DOHH2 (cell line): Measurements from ENCODE around the gene SSMEM1.
A peak's percentile ranks its signal among the peaks of the same experiment; 100 is the strongest.

Experiments
- H3F3A ChIP-seq: fragments of 200-600 bp; sonication (generic), shearing (Covaris generic); 2 replicates; pipeline ENCODE4 v1.6.0; 2016; ENCODE audit warnings: antibody characterized with exemption, mild to moderate bottlenecking; ENCODE audit not compliant: control insufficient read depth, insufficient read depth
- H3K27ac ChIP-seq: fragments of 200-600 bp; sonication (generic); 2 replicates; pipeline ENCODE4 v1.5.1; 2014; ENCODE audit warnings: low read depth, mild to moderate bottlenecking, low read length, moderate library complexity
- H3K27me3 ChIP-seq: fragments of 200-600 bp; sonication (generic); 2 replicates; pipeline ENCODE4 v1.6.1; 2014; ENCODE audit warnings: mild to moderate bottlenecking, low read length, mixed read lengths; ENCODE audit not compliant: control insufficient read depth
- H3K36me3 ChIP-seq: fragments of 200-600 bp; sonication (generic); 2 replicates; pipeline ENCODE4 v1.6.1; 2014; ENCODE audit warnings: mild to moderate bottlenecking, low read length, moderate library complexity, mixed read lengths; ENCODE audit not compliant: control insufficient read depth
- H3K4me1 ChIP-seq: fragments of 200-600 bp; sonication (generic); 2 replicates; pipeline ENCODE4 v1.6.1; 2014; ENCODE audit warnings: mild to moderate bottlenecking, low read length, mixed read lengths; ENCODE audit not compliant: control insufficient read depth
- H3K4me2 ChIP-seq: fragments of 200-600 bp; sonication (generic); 2 replicates; pipeline ENCODE4 v1.6.0; 2014; ENCODE audit warnings: mild to moderate bottlenecking, low read length, moderate library complexity
- H3K4me3 ChIP-seq: fragments of 200-600 bp; sonication (generic); 2 replicates; pipeline ENCODE4 v1.5.1; 2014; ENCODE audit warnings: mild to moderate bottlenecking, low read length, mixed read lengths
- H3K79me2 ChIP-seq: fragments of 200-600 bp; sonication (generic); 2 replicates; pipeline ENCODE4 v1.6.1; 2014; ENCODE audit warnings: mild to moderate bottlenecking, low read length, mixed read lengths; ENCODE audit not compliant: control insufficient read depth
- H3K9me2 ChIP-seq: fragments of 200-600 bp; sonication (generic); replicated peaks from 2 replicates; pipeline ENCODE4 v1.6.1; 2014; ENCODE audit warnings: mild to moderate bottlenecking, low read length, mixed read lengths; ENCODE audit not compliant: control insufficient read depth
- H3K9me3 ChIP-seq: fragments of 200-600 bp; sonication (generic); 2 replicates; pipeline ENCODE4 v1.6.1; 2014; ENCODE audit warnings: antibody characterized with exemption, low read length, mixed read lengths; ENCODE audit not compliant: control insufficient read depth, insufficient read depth
- H4K20me1 ChIP-seq: fragments of 200-600 bp; sonication (generic); 2 replicates; pipeline ENCODE4 v1.6.0; 2014; ENCODE audit warnings: low read depth, mild to moderate bottlenecking, antibody characterized with exemption, low read length, moderate library complexity; ENCODE audit not compliant: control insufficient read depth, insufficient read depth
- EZH2phosphoT487 ChIP-seq: fragments of 200-600 bp; sonication (generic); IDR thresholded peaks from 2 replicates; pipeline ENCODE4 v1.6.1; 2017; ENCODE audit warnings: borderline replicate concordance, mild to moderate bottlenecking, antibody characterized with exemption, low read length, moderate library complexity, mixed read lengths
- TF ChIP-seq, protein P1 (sequence below): fragments of 200-600 bp; sonication (generic); IDR thresholded peaks from one replicate; pipeline ENCODE4 v1.5.1; 2014; ENCODE audit warnings: antibody characterized with exemption, mild to moderate bottlenecking, low read depth, low read length; ENCODE audit not compliant: poor library complexity, severe bottlenecking

SSMEM1 gene

DNA sequence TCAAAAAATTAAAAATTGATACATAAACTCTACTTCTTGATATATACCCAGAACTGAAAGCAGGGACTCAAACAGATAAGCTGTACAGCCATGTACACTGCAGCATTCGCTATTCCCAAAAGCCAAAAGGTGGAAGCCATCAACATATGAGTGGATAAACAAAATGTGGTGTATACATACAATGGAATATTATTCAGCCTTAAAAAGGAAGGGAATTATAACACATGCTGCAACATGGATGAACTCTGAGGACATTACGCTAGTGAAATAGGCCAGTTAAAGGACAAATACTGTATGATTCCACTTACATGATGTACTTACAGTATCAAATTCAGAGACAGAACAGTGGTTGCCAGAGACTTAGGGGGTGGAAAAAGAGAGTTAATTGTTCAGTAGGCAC, 10.6 kb upstream of the SSMEM1 start:
- H3K27me3 ChIP-seq, result no peaks in the 10 kb centered on the region

DNA sequence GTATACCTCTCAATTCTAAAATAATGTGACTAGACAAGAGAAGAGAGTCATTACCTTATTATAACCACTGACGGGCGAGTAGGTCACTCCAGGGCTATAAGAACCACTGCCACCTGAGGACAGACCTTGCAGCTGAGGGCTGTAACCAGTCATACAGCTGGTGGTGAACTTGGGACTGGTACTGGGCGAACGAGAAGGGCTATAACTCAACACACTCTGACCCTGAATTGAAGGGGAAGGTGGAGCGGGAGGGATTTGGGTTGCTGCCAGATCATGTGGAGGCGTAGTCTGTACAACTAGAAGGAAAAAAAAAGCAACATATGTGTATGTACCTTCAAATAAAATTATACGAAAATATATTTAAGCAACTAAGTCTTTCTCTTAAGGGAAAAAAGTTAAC, 5.9 kb upstream of the SSMEM1 start:
- H4K20me1 ChIP-seq, result no peaks in the 10 kb centered on the region
- no peaks in the 10 kb centered on the region for H3F3A ChIP-seq
- no peaks in the 10 kb centered on the region for H3K9me3 ChIP-seq
- H3K4me3 ChIP-seq, result no peak overlapping the region
- no peak overlapping the region for H3K4me2 ChIP-seq
- H3K27ac ChIP-seq, result no peak overlapping the region
- peaks cover 76% of the 10 kb centered on the region for H3K36me3 ChIP-seq
- TF ChIP-seq EZH2phosphoT487, result no peak
- TF ChIP-seq, protein P1, sequence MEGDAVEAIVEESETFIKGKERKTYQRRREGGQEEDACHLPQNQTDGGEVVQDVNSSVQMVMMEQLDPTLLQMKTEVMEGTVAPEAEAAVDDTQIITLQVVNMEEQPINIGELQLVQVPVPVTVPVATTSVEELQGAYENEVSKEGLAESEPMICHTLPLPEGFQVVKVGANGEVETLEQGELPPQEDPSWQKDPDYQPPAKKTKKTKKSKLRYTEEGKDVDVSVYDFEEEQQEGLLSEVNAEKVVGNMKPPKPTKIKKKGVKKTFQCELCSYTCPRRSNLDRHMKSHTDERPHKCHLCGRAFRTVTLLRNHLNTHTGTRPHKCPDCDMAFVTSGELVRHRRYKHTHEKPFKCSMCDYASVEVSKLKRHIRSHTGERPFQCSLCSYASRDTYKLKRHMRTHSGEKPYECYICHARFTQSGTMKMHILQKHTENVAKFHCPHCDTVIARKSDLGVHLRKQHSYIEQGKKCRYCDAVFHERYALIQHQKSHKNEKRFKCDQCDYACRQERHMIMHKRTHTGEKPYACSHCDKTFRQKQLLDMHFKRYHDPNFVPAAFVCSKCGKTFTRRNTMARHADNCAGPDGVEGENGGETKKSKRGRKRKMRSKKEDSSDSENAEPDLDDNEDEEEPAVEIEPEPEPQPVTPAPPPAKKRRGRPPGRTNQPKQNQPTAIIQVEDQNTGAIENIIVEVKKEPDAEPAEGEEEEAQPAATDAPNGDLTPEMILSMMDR, result no peak
- H3K9me2 ChIP-seq, result no peaks in the 10 kb centered on the region
- H3K27me3 ChIP-seq, result no peaks in the 10 kb centered on the region
- H3K79me2 ChIP-seq, result peaks cover 38% of the 10 kb centered on the region
- peaks cover 16% of the 10 kb centered on the region for H3K4me1 ChIP-seq

More for the DNA sequence above, 10.6 kb upstream of the SSMEM1 start:
- Histone ChIP-seq H3K9me3 (no peaks in the 10 kb centered on the region), H3K36me3 (peaks cover 85% of the 10 kb centered on the region), H3K9me2 (no peaks in the 10 kb centered on the region), H3K4me1 (no peaks in the 10 kb centered on the region), H3K79me2 (peaks cover 10% of the 10 kb centered on the region), H3K4me2 (no peak overlapping the region), H4K20me1 (no peaks in the 10 kb centered on the region), H3F3A (peaks cover 2% of the 10 kb centered on the region; the same call in 1 of the 2 replicates), H3K4me3 (no peak overlapping the region), H3K27ac (no peak overlapping the region)
- TF ChIP-seq, protein P1, result no peak
- TF ChIP-seq EZH2phosphoT487, result no peak

DNA sequence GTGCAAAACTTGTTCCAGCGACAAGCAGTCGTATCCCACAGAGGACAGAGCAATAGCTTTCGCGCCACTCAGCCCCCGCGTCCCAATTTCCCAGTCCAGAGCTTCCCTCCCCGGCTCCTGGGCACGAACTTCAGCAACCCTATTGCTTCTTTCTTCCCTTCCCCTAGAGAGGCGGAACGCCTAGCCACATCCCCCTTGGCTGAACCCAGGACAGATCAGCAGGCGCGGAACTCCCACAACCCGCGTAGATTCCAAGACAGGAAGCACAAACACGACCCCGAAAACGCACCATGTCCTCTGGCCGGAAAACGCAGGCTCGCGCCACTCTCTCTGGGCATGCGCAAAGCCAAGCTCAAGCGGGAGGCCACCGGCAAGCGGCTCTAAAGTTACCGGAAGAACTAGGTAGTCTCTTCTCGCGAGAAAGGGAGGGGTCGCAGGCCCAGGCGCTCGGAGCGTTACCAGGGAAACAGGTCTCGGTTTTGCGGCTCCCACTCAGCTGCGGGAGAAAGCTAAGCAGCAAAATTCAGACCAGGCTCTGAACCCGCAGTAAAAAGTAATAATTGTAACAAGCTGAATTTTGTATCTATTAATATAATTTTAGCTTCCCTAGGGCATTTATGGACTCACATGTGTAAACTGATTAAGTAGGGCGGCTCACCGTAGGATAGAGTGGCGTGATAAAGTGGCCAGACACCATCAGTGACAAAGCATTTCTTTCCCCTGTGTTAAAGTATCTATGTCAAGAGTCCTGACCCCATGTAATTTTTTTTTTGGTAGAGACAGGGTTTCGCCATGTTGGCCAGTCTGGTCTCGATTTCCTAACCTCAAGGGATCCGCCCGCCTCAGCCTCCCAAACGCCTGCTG, 2.3 kb upstream of the SSMEM1 start, which contains the start of gene TMEM209:
TSS of gene TMEM209 (minus strand) at position 323 of the 864 bp plus-strand sequence. CDS start at position 292, 31 bp downstream.
- Histone ChIP-seq H3K27ac (peak within 1 kb of the TSS; percentile 70), H3K4me2 (peak within 1 kb of the TSS; percentile 75), H3K9me3 (no peaks in the 10 kb centered on the region), H3K9me2 (no peaks in the 10 kb centered on the region), H3F3A (no peaks in the 10 kb centered on the region), H3K4me3 (peak within 1 kb of the TSS; percentile 91), H3K4me1 (peaks cover 16% of the 10 kb centered on the region), H3K79me2 (peaks cover 38% of the 10 kb centered on the region), H4K20me1 (no peaks in the 10 kb centered on the region), H3K27me3 (no peaks in the 10 kb centered on the region), H3K36me3 (peaks cover 44% of the 10 kb centered on the region)
- TF ChIP-seq, protein P1, result no peak
- no peak for TF ChIP-seq EZH2phosphoT487
